Measurements from ENCODE around the gene CELSR2.

The CELSR2 gene

DNA sequence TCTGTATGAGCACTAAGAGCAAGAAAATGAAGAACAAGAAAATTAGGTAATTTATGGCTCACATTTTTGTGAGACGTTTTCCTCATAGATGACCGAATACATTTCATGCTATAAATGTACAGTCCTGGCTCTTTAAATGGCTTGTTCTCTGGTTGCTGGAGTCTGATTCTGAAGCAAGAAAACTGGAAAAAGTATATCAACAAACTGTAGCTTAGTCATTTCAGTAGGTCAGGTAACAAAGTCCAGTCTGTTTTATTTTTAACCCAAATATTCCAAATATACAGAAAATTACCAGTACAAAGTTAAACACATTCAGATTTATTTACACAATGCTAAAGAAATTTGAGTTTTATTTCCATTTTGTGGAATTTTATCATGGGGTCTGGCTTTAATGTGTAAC, 60.0 kb downstream of the CELSR2 start:
- Histone ChIP-seq H3K4me3 (ENCODE audit: low read length) (no peak overlapping the region), H3K27me3 (ENCODE audit: control insufficient read depth, insufficient read depth, low read length) (no peaks in the 10 kb centered on the region), H3K9ac (ENCODE audit: low read length) (no peak overlapping the region), H3K36me3 (ENCODE audit: control insufficient read depth, low read depth, low read length) (peaks cover 13% of the 10 kb centered on the region), H3K4me1 (ENCODE audit: control insufficient read depth, low read depth, low read length) (no peaks in the 10 kb centered on the region), H3K27ac (ENCODE audit: low read length) (no peak overlapping the region), H3K9me3 (ENCODE audit: control insufficient read depth, low read depth, low read length) (no peaks in the 10 kb centered on the region)

DNA sequence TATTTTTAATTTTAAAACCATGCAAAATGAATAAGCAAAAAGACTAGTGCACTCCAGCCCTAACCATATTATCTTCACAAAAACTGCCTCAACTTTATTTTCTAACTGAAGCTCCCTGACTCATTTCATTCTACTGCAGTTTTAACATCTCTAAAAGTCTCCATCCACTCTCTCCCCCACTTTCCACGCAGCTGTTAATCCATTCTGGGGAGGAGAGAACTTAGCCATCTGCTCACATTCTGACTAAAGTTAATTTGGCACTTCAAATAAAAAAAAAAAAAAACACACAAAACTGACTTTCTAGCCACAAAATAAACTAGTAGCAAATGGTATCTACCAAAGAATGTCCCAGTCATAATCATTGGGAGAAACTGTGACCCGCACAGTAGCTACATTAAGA, 62.9 kb downstream of the CELSR2 start:
- Histone ChIP-seq H3K36me3 (ENCODE audit: control insufficient read depth, low read depth, low read length) (peaks cover 23% of the 10 kb centered on the region), H3K4me3 (ENCODE audit: low read length) (no peak overlapping the region), H3K4me1 (ENCODE audit: control insufficient read depth, low read depth, low read length) (no peaks in the 10 kb centered on the region), H3K27ac (ENCODE audit: low read length) (no peak overlapping the region), H3K27me3 (ENCODE audit: control insufficient read depth, insufficient read depth, low read length) (no peaks in the 10 kb centered on the region), H3K9ac (ENCODE audit: low read length) (no peak overlapping the region), H3K9me3 (ENCODE audit: control insufficient read depth, low read depth, low read length) (no peaks in the 10 kb centered on the region)

DNA sequence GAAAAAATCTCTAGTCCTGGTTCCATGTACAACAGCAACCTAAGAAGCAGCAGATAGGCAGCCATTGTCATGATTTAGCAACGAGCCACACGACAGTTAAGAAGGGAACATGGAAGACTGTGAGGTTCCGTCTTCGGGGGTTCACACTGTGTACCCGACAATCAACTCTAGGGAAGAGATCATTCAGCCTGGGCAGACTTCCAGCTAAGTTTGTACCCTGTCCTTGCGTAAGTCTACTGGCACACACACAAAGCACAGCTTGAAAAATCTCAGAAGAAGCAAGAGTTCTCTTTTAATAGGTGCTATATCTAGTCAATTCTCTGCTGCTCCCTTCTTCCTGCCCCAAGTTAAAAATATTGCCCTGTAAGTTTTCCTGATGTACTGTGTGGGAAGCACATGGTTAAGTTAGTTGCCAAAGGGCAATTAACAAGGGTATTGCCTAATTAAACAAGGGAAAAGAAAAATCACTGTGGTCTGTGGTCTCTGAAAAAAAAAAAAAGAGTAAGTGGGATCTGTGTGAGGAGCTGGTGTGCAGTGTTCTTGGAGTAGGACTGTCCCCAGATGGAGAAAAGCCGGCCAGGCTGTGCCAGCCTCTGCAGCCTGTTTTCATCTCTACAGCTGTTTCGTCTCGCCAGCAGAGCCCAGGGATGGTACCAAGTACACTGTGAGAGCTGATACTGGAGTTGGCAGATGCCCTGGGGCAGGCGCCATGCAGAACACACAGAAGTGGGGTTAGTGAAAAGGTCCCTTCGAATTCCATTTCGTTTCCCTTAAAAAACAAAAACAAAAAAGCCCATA, 63.8 kb downstream of the CELSR2 start:
- H3K9ac ChIP-seq (ENCODE audit: low read length), result no peak overlapping the region
- H3K4me1 ChIP-seq (ENCODE audit: control insufficient read depth, low read depth, low read length), result no peaks in the 10 kb centered on the region
- peaks cover 29% of the 10 kb centered on the region for H3K36me3 ChIP-seq (ENCODE audit: control insufficient read depth, low read depth, low read length)
- no peaks in the 10 kb centered on the region for H3K9me3 ChIP-seq (ENCODE audit: control insufficient read depth, low read depth, low read length)
- no peak overlapping the region for H3K27ac ChIP-seq (ENCODE audit: low read length)
- no peak overlapping the region for H3K4me3 ChIP-seq (ENCODE audit: low read length)
- no peaks in the 10 kb centered on the region for H3K27me3 ChIP-seq (ENCODE audit: control insufficient read depth, insufficient read depth, low read length)

DNA sequence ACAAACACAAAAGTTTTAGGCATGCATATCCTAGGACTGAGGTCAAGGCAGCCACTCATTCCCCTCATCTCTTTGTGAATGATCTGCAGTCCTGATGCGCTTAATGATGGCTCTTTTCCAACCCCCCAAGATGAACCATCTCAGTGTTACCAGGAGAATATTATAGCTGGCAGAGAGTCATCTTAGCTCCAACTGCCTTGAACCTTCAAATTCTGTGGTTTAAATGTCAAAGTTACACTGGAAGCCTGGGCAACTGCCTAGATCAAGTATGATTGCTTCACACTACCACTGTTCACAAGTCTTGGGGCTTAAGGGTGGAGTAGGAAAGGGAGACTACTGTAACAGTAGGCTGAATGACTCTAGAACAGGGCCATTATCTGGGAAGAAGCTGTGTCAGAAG, 65.5 kb downstream of the CELSR2 start:
- no peaks in the 10 kb centered on the region for H3K9me3 ChIP-seq (ENCODE audit: control insufficient read depth, low read depth, low read length)
- H3K9ac ChIP-seq (ENCODE audit: low read length), result no peak overlapping the region
- peaks cover 29% of the 10 kb centered on the region for H3K36me3 ChIP-seq (ENCODE audit: control insufficient read depth, low read depth, low read length)
- H3K4me1 ChIP-seq (ENCODE audit: control insufficient read depth, low read depth, low read length), result no peaks in the 10 kb centered on the region
- no peak overlapping the region for H3K27ac ChIP-seq (ENCODE audit: low read length)
- no peak overlapping the region for H3K4me3 ChIP-seq (ENCODE audit: low read length)
- no peaks in the 10 kb centered on the region for H3K27me3 ChIP-seq (ENCODE audit: control insufficient read depth, insufficient read depth, low read length)

DNA sequence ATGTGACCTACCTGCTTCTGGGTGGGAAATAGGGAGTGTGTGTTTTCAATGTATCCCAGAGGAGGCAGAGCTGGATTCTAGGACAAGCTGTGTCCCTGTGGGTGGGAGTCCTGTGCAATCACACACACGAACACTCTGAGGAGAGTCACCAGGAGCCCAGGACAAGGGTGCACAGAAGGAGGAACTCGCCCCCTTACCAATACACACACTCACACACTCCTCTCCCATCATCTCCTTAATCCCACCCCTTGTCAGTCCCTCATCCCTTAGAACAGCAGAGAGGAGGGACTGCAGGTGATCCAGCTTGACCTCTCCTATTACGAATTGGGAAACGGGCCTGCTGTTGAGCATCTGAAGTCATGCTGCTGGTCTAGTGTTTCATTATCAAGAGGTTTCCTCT, 65.9 kb downstream of the CELSR2 start:
- Histone ChIP-seq H3K36me3 (ENCODE audit: control insufficient read depth, low read depth, low read length) (peaks cover 33% of the 10 kb centered on the region), H3K9me3 (ENCODE audit: control insufficient read depth, low read depth, low read length) (no peaks in the 10 kb centered on the region), H3K27me3 (ENCODE audit: control insufficient read depth, insufficient read depth, low read length) (no peaks in the 10 kb centered on the region), H3K27ac (ENCODE audit: low read length) (no peak overlapping the region), H3K4me3 (ENCODE audit: low read length) (no peak overlapping the region), H3K9ac (ENCODE audit: low read length) (no peak overlapping the region), H3K4me1 (ENCODE audit: control insufficient read depth, low read depth, low read length) (no peaks in the 10 kb centered on the region)

DNA sequence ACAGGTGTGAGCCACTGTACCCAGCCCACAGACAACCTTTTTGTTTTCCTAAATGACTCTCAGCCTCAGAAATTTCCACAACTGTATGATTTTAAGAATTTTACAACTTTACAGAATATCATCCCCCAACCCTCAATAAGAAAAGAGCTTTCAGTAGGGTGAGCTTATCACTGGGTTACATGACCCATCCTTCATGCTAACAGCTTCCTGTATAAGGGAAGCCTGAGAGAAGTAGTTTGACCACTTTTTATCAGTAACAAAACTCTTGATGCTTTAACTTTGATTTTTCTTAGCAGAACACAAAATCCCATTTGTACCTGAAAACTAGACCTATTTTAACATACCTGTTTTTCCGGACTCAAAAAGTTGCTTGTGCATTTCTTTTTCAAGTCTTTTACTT, 67.2 kb downstream of the CELSR2 start:
- H3K9me3 ChIP-seq (ENCODE audit: control insufficient read depth, low read depth, low read length), result no peaks in the 10 kb centered on the region
- H3K4me3 ChIP-seq (ENCODE audit: low read length), result no peak overlapping the region
- H3K36me3 ChIP-seq (ENCODE audit: control insufficient read depth, low read depth, low read length), result peaks cover 45% of the 10 kb centered on the region
- no peak overlapping the region for H3K9ac ChIP-seq (ENCODE audit: low read length)
- no peaks in the 10 kb centered on the region for H3K27me3 ChIP-seq (ENCODE audit: control insufficient read depth, insufficient read depth, low read length)
- H3K4me1 ChIP-seq (ENCODE audit: control insufficient read depth, low read depth, low read length), result no peaks in the 10 kb centered on the region
- no peak overlapping the region for H3K27ac ChIP-seq (ENCODE audit: low read length)

DNA sequence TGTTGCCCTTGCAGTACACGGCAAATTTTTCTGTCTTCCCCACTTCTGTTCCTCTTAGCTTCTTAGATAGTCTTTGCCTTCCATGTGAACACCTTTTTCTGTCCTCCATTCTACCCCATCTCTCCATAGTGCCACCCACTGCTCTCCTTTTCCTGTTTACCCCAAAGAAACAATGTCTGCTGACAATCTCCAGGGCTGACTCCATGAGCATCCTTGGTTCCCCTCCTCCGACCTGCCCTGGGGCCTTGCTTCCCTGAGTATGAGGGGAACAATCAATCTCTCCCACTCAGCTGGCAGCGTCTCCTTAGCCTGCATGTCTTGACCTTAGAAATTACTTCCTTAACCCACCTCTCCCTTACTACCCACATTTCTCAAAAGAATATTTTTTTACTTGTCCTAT, 69.8 kb downstream of the CELSR2 start:
- Histone ChIP-seq H3K27ac (ENCODE audit: low read length) (no peak overlapping the region), H3K9ac (ENCODE audit: low read length) (no peak overlapping the region), H3K9me3 (ENCODE audit: control insufficient read depth, low read depth, low read length) (no peaks in the 10 kb centered on the region), H3K4me3 (ENCODE audit: low read length) (no peak overlapping the region), H3K4me1 (ENCODE audit: control insufficient read depth, low read depth, low read length) (no peaks in the 10 kb centered on the region), H3K27me3 (ENCODE audit: control insufficient read depth, insufficient read depth, low read length) (no peaks in the 10 kb centered on the region), H3K36me3 (ENCODE audit: control insufficient read depth, low read depth, low read length) (peaks cover 50% of the 10 kb centered on the region)

DNA sequence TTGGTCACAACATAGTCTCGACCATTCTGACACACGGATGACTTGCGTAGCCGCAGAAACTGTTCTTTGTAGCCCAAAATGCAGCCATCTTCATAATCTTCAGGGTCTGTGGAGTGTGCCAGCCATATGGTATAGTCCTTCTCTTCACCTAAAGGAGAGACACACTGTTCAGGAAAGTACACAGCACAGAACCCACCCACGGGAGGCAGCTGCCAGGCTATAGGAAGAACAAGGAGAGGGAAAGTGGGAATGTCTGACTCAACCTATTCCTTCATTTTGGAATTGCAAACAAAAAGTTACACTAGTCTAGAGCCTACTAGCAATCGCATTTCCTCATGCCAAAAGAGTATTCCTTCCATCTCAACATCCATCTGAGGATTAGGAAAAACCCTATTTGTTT, 73.6 kb downstream of the CELSR2 start:
- Histone ChIP-seq H3K27ac (ENCODE audit: low read length) (no peak overlapping the region), H3K4me1 (ENCODE audit: control insufficient read depth, low read depth, low read length) (no peaks in the 10 kb centered on the region), H3K36me3 (ENCODE audit: control insufficient read depth, low read depth, low read length) (peaks cover 45% of the 10 kb centered on the region)

More for the DNA sequence above, 73.6 kb downstream of the CELSR2 start:
- Histone ChIP-seq H3K4me3 (ENCODE audit: low read length) (no peak overlapping the region), H3K9ac (ENCODE audit: low read length) (no peak overlapping the region), H3K27me3 (ENCODE audit: control insufficient read depth, insufficient read depth, low read length) (no peaks in the 10 kb centered on the region), H3K9me3 (ENCODE audit: control insufficient read depth, low read depth, low read length) (no peaks in the 10 kb centered on the region)
